HG03108 (cell line): ENCODE measurements around the gene GANC.

ENCODE experiments used
- ATAC-seq: cut with Tn5 transposase; IDR thresholded peaks from one replicate; pipeline ENCODE4 v1.9.1; 2021; ENCODE audit warnings: moderate library complexity; ENCODE audit not compliant: unreplicated experiment

Gene GANC

GRCh38 chr15:42344763-42345162, 71.8 kb downstream of the GANC start:
- ATAC-seq, result no peak

GRCh38 chr15:42345504-42345903, 72.5 kb downstream of the GANC start:
- no peak for ATAC-seq

- ATAC-seq, result no peak
These were observed 75.1 kb downstream of the GANC start for GRCh38 chr15:42348083-42348482.

DNA sequence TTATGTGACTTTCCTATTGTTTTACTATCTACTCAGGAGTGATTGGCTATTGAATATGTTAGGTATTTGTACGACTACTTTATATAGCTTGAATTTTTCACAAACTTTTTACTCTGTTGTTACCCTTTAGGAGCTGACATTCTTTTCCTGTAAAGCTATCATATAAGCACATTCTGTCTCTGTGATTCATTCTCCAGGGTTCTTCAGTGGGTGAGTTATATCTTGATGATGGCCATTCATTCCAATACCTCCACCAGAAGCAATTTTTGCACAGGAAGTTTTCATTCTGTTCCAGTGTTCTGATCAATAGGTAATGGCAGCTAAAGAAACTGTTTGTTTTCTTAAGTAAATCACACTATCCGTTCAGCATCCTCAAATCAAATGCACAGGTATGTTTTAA, 76.2 kb downstream of the GANC start:
- no peak for ATAC-seq

- no peak for ATAC-seq
These were observed 79.4 kb downstream of the GANC start for GRCh38 chr15:42352401-42352800.

- ATAC-seq, result no peak
These were observed 80.1 kb downstream of the GANC start for GRCh38 chr15:42353061-42353460.

GRCh38 chr15:42354824-42355223, 81.8 kb downstream of the GANC start:
- ATAC-seq, result no peak

DNA sequence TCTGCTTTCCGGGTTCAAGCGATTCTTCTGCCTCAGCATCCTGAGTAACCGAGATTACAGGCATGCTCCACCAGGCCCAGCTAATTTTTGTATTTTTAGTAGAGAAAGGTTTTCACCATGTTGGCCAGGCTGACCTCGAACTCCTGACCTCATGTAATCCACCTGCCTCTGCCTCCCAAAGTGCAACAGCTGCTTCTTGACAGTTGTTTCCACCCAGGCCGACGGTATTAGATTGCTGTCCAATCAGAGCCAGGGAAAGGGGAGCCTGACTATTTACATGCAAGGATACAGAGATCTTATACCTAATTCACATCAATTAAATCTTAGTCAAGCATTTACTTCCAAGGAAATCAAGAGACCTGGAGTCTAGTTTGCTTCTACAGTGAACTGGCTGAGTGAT, 82.3 kb downstream of the GANC start:
- no peak for ATAC-seq

DNA sequence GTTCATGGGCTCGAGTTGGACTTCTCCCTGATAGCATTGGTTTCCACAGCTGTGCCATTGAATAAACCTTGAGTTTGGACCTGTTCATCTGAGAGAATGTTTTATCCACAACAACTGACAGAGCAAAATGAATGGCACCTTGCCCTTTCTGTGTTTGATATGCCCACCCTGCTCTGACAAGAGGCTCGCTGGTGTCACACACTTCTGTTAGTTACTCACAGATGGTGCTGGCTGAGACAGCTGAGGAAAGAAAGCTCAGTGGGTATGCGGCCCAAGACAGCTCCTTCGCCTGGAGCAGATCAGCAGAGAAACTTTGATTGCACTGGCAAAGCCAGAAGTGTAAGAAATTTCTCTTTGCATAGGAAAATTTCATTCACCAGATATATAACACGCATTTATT, 83.8 kb downstream of the GANC start:
- no peak for ATAC-seq

DNA sequence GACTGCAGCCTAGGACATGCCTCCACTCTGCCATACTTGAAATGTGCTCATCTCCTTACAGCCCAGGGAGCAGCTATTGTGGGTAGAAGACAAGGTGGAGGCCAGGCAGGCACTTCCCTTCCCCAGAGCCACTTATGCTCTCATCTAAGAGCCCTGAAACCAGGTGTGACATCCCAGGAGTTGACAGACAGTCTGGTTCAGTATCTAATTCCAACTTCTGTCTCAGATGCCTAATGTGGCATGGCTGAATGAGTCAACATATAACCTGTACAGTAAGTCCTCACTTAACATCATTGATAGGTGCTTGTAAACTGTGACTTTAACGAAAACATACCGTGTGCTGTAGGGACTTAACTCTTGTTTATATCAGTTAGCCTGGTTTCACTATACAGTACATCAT, 85.1 kb downstream of the GANC start:
- no peak for ATAC-seq

DNA sequence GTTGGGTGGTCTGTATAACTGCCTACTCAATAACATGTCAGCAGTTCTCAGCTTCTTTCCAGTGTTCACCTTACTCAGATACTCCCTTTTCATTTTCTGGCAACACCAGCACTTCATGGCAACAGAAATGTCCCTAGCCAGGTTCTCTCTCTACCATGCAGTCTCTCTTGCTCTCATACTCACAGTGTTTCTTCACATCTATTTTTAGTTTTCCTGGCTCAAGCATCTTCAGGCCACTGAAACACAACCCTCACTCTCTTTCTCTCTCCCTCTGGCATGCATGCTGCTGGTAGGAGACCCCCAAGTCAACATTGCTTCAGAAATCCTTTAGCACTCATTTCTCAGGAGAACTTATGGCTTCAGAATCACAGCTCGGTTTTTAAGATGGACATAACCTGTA, 86.2 kb downstream of the GANC start, which contains the start of gene CAPN3:
TSS of gene CAPN3 (plus strand) at position 253 of the 400 bp plus-strand sequence. CDS start 305 bp downstream, outside the sequence.
- no peak for ATAC-seq

DNA sequence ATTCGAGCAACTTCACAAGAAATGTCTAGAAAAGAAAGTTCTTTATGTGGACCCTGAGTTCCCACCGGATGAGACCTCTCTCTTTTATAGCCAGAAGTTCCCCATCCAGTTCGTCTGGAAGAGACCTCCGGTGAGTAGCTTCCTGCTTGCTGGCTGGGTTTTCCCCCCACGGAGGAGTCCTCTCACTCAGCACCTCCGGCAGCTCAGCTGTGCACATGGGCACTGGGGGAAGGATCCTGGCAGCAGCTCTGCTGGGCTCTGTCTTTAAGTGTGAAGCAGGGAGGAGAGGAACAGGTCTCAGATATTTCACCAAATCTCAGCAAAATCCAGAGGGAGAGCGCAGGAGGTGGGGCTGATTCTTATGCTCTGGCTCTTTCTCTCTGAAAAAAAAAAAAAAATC, 87.0 kb downstream of the GANC start:
- no peak for ATAC-seq

DNA sequence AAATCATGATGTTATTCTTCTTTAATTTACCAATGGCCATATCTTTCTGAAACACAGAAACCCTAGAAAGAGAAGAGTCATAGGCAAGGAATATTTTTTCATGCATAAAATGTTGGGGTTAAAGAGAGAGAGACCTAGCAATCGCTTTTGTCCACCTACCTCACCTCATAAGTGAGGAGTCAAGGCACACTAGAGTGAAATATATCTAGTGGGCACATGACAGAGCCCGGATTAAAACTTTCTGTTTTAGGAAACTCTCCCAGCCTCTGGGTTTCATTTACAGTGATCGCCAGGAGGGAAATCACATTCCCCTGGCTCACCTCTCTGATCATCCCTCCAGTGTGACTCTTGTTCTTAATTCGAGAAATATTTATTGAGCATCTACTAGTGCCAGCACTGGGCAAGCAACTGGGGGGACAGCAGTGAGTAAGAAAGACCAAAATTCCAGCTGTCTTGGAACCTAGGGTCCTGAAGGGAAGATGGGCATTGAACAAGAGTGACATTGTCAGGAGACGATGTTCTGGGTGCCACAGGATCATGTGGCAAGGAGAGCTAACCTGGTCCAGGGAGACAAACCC, 87.6 kb downstream of the GANC start:
- no peak for ATAC-seq

- no peak for ATAC-seq
These were observed 90.5 kb downstream of the GANC start for GRCh38 chr15:42363487-42363886.

GRCh38 chr15:42363942-42364341, 90.9 kb downstream of the GANC start:
- ATAC-seq, result no peak

DNA sequence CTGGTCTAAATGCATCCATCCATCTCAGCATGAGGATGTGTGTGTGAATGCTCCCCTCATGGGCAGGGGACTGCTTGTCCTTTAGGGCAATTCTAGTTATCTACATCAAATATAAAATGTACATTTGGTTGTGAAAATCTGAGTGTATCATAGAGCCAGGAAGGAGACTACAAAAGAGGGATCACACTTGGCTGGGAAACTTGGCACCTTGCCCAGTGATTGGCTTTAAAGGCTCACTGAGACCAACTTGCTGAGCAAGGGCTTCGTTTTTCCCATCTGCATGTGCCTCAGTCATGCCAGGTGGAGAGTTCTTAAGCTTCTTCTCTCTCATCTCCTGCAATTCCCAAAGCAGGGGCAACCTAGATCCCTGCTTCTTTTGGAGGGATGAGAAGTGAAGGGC, 91.5 kb downstream of the GANC start:
- ATAC-seq, result no peak

- ATAC-seq, result no peak
These were observed 93.0 kb downstream of the GANC start for GRCh38 chr15:42365921-42366550.

GRCh38 chr15:42367041-42367440, 94.0 kb downstream of the GANC start:
- ATAC-seq, result no peak

- no peak for ATAC-seq
These were observed 95.1 kb downstream of the GANC start for GRCh38 chr15:42368096-42368495.

DNA sequence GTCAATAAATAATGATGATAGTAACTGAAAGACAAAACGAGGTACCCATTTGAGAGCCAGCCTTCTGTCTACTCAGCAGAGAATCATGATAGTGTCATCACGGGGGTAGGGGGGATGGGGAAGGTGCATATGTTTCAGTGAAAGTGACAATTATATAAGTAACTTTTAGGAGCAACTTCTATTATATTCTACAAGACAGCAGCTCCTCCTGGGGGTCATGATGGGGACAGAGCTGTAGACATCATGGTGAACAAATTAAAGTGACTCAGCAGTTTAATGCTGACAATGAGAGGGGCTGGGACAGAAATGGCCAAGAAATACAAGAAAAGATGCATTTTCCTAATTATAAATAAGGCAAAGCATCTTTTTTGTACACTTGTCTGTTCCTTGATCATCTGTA, 98.1 kb downstream of the GANC start:
- ATAC-seq, result no peak

DNA sequence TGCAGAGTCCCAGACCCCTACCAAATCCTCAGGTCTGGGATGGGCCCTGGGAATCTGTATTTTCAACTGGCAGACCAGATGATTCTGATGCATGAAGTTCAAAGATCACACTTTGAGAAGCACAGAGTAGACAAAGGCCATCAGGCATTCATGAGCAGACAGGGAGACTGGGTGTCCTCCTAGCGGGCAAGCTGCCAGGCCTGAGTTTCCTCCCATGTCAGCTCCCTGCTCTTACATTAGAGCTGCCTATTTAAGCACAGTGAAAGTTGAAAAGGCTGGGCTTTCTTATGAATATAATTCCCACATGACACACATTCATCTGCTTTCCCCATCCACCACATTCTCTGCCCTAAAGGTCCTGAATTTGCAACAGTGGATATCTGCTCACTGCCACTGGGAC, 100.3 kb downstream of the GANC start:
- ATAC-seq, result no peak

GRCh38 chr15:42373936-42374335, 100.9 kb downstream of the GANC start:
- ATAC-seq, result no peak

DNA sequence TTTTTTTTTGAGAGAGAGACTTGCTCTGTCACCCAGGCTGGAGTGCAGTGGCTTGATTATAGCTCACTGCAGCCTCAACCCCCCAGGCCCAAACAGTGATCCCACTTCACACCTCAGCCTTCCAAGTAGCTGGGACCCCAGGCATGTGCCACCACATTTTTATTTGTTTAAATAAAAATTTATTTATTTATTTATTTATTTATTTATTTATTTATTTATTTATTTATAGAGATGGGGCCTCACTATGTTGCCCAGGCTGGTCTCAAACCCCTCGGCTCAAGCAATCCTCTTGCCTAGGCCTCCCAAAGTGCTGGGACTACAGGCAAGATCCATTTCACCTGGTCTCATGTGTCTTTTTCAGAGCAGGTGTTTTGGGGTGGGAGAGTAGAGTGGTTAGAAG, 101.8 kb downstream of the GANC start:
- ATAC-seq, result no peak
